GM12891 (cell line): ENCODE results near the gene FBP1. TPM values are rescaled to one million over a fixed set of nuclear protein-coding genes. Genes with fewer than 3 reads are reported as not detected.

Experiments used
- DNase-seq: peaks from one replicate; pipeline ENCODE4 v3.0.0; 2011; ENCODE audit warnings: low spot score; ENCODE audit not compliant: insufficient read length
- FAIRE-seq: peaks from 2 replicates; lab custom pipeline; 2011; peaks lifted over from hg19 to GRCh38; lab: Jason Lieb, UNC
- PAX5 ChIP-seq: IDR thresholded peaks from 2 replicates; pipeline ENCODE4 v1.6.1; 2011; ENCODE audit warnings: low read length, moderate library complexity, mild to moderate bottlenecking; ENCODE audit not compliant: insufficient read depth, severe bottlenecking
- POLR2A ChIP-seq: IDR thresholded peaks from 2 replicates; pipeline ENCODE4 v1.6.1; 2011; ENCODE audit warnings: low read depth, low read length, control low read depth
- POLR2AphosphoS5 ChIP-seq: IDR thresholded peaks from 2 replicates; pipeline ENCODE4 v1.6.1; 2011; ENCODE audit warnings: low read depth, low read length, control low read depth
- POU2F2 ChIP-seq: IDR thresholded peaks from 2 replicates; pipeline ENCODE4 v1.6.1; 2011; ENCODE audit warnings: low read depth, mild to moderate bottlenecking, control low read depth, low read length, moderate library complexity
- SPI1 ChIP-seq: IDR thresholded peaks from 2 replicates; pipeline ENCODE4 v1.6.1; 2011; ENCODE audit warnings: low read depth, low read length, control low read depth
- TAF1 ChIP-seq: IDR thresholded peaks from 2 replicates; pipeline ENCODE4 v1.6.1; 2011; ENCODE audit warnings: low read depth, low read length, control low read depth
- polyA plus RNA-seq: library from polyadenylated mRNA; unstranded; fragments of >200 nt; gene quantifications from one replicate; pipeline ENCODE4 v1.2.1, GENCODE V29; 2012; ENCODE audit warnings: low read depth, missing spikeins, inconsistent platforms; ENCODE audit not compliant: missing spikeins

Gene FBP1
- polyA plus RNA-seq: 0.64 TPM

- TF ChIP-seq TAF1: no peak
- TF ChIP-seq POU2F2: no peak
- TF ChIP-seq PAX5: no peak
- TF ChIP-seq POLR2AphosphoS5: no peak
- no peak for TF ChIP-seq POLR2A
- TF ChIP-seq SPI1: no peak
- FAIRE-seq (peak; percentile 57), DNase-seq (peak; percentile 33)
Measured at GRCh38 chr9:94639061-94639998, at the start of gene FBP1. TSS of gene FBP1 (minus strand) at chr9:94639518. CDS start at chr9:94639310, 208 bp downstream.

- TF ChIP-seq TAF1 (no peak), POU2F2 (no peak), POLR2AphosphoS5 (no peak), SPI1 (no peak), POLR2A (no peak), PAX5 (no peak)
- DNase-seq (no peak), FAIRE-seq (no peak)
Measured at GRCh38 chr9:94687451-94687850, 48.1 kb upstream of the FBP1 start.

- DNase-seq: no peak
- FAIRE-seq: no peak
- TF ChIP-seq POU2F2 (no peak), PAX5 (no peak), SPI1 (peak; percentile 68), POLR2AphosphoS5 (no peak), TAF1 (no peak), POLR2A (no peak)
Measured at GRCh38 chr9:94685359-94685758, 46.0 kb upstream of the FBP1 start.

- DNase-seq (peak; percentile 44), FAIRE-seq (peak; percentile 90)
- TF ChIP-seq PAX5 (no peak), POLR2A (no peak), SPI1 (no peak), POLR2AphosphoS5 (no peak), POU2F2 (no peak), TAF1 (no peak)
Measured at GRCh38 chr9:94681508-94681907, 42.2 kb upstream of the FBP1 start.

- DNase-seq (no peak), FAIRE-seq (no peak)
- no peak for TF ChIP-seq SPI1
- TF ChIP-seq TAF1: no peak
- TF ChIP-seq POLR2A: no peak
- no peak for TF ChIP-seq PAX5
Measured at GRCh38 chr9:94680621-94681020, 41.3 kb upstream of the FBP1 start.

- FAIRE-seq (no peak), DNase-seq (no peak)
- TF ChIP-seq POLR2AphosphoS5 (no peak), PAX5 (no peak), TAF1 (no peak), SPI1 (no peak), POLR2A (no peak), POU2F2 (no peak)
Measured at GRCh38 chr9:94680020-94680419, 40.7 kb upstream of the FBP1 start.

GRCh38 chr9:94679587-94679986 lies 40.3 kb upstream of the FBP1 start:
- DNase-seq (no peak), FAIRE-seq (no peak)
- no peak for TF ChIP-seq POU2F2
- TF ChIP-seq SPI1: no peak
- no peak for TF ChIP-seq TAF1
- TF ChIP-seq POLR2AphosphoS5: no peak
- no peak for TF ChIP-seq POLR2A
- TF ChIP-seq PAX5: no peak

- FAIRE-seq: no peak
Measured at GRCh38 chr9:94677929-94678328, 38.6 kb upstream of the FBP1 start.

GRCh38 chr9:94676446-94677131 lies 37.3 kb upstream of the FBP1 start:
- TF ChIP-seq POLR2A (no peak), SPI1 (no peak), POU2F2 (no peak), POLR2AphosphoS5 (no peak), PAX5 (no peak), TAF1 (no peak)
- FAIRE-seq (no peak), DNase-seq (no peak)

More at GRCh38 chr9:94677929-94678328, 38.6 kb upstream of the FBP1 start:
- TF ChIP-seq PAX5: no peak
- no peak for TF ChIP-seq SPI1
- no peak for TF ChIP-seq POLR2A
- TF ChIP-seq TAF1: no peak
- TF ChIP-seq POLR2AphosphoS5: no peak
- TF ChIP-seq POU2F2: no peak
- no peak for DNase-seq
